GM12865 (cell line): ENCODE measurements around the gene GALNT6.
A peak's percentile ranks its signal among the peaks of the same experiment; 100 is the strongest.

Experiments used
- DNase-seq: peaks from one replicate; pipeline ENCODE4 v3.0.0; 2010; ENCODE audit warnings: low read depth
- H3K4me3 ChIP-seq: 2 replicates; pipeline ENCODE4 v1.5.1; 2011; ENCODE audit warnings: mild to moderate bottlenecking, low read depth, low read length, control low read depth
- CTCF ChIP-seq: IDR thresholded peaks from 2 replicates; pipeline ENCODE4 v1.5.1; 2011; ENCODE audit warnings: low read length, control low read depth, low read depth, inconsistent platforms; ENCODE audit not compliant: insufficient read depth; ENCODE audit errors: missing control alignments

Gene GALNT6

GRCh38 chr12:51335931-51336330, 55.3 kb downstream of the GALNT6 start:
- no peak for TF ChIP-seq CTCF
- no peak for DNase-seq
- H3K4me3 ChIP-seq, result no peak overlapping the region

- no peak overlapping the region for H3K4me3 ChIP-seq
- no peak for DNase-seq
- TF ChIP-seq CTCF, result no peak
Measured at GRCh38 chr12:51334764-51335163, 56.4 kb downstream of the GALNT6 start.

- no peak for TF ChIP-seq CTCF
- no peak for DNase-seq
- H3K4me3 ChIP-seq, result no peak overlapping the region
Measured at GRCh38 chr12:51333536-51333935, 57.7 kb downstream of the GALNT6 start.

- H3K4me3 ChIP-seq, result no peak overlapping the region
- DNase-seq, result no peak
- TF ChIP-seq CTCF, result no peak
Measured at GRCh38 chr12:51330186-51330585, 61.0 kb downstream of the GALNT6 start.

- H3K4me3 ChIP-seq, result no peak overlapping the region
- no peak for TF ChIP-seq CTCF
- DNase-seq, result peak; percentile 30
Measured at GRCh38 chr12:51329742-51330141, 61.5 kb downstream of the GALNT6 start.

- DNase-seq, result no peak
- TF ChIP-seq CTCF, result no peak
- H3K4me3 ChIP-seq, result no peak overlapping the region
Measured at GRCh38 chr12:51328587-51328986, 62.6 kb downstream of the GALNT6 start.

GRCh38 chr12:51326698-51327439, 64.3 kb downstream of the GALNT6 start:
- no peak overlapping the region for H3K4me3 ChIP-seq
- DNase-seq, result peak; percentile 83
- no peak for TF ChIP-seq CTCF
